NOMO-1 treated with DMSO at 0.1 percent for 48 hours (cell line): ENCODE results near the gene SPDYE16.
A peak's percentile ranks its signal among the peaks of the same experiment; 100 is the strongest.
"Not testable (repeated sequence)": the region's sequence is repeated elsewhere in the genome, so short reads cannot be mapped to it uniquely, and the experiment has no call there.

ENCODE experiments used
- DNase-seq: peaks from one replicate; lab custom pipeline; 2025; ENCODE audit not compliant: unreplicated experiment; lab: John Stamatoyannopoulos, UW

Gene SPDYE16

GRCh38 chr7:76543197-76543596, at the start of gene SPDYE16:
SPDYE16 (minus strand) TSS chr7:76543297; CDS start chr7:76541459, 1,838 bp downstream.
- not testable (repeated sequence) for DNase-seq

GRCh38 chr7:76592694-76593093, 49.6 kb upstream of the SPDYE16 start:
- DNase-seq = peak; percentile 75

- not testable (repeated sequence) for DNase-seq
Measured at GRCh38 chr7:76591602-76592304, 48.7 kb upstream of the SPDYE16 start.

- not testable (repeated sequence) for DNase-seq
Measured at GRCh38 chr7:76591033-76591432, 47.9 kb upstream of the SPDYE16 start.

- peak; percentile 49 for DNase-seq
Measured at GRCh38 chr7:76588586-76588985, 45.5 kb upstream of the SPDYE16 start.

- DNase-seq = not testable (repeated sequence)
Measured at GRCh38 chr7:76586585-76587315, 43.7 kb upstream of the SPDYE16 start.

GRCh38 chr7:76583636-76584281, 40.7 kb upstream of the SPDYE16 start:
- DNase-seq = not testable (repeated sequence)

- DNase-seq = peak; percentile 42
Measured at GRCh38 chr7:76582848-76583631, 39.9 kb upstream of the SPDYE16 start.

GRCh38 chr7:76575919-76576655, 33.0 kb upstream of the SPDYE16 start:
- DNase-seq = not testable (repeated sequence)

GRCh38 chr7:76575431-76575830, 32.3 kb upstream of the SPDYE16 start:
- not testable (repeated sequence) for DNase-seq

GRCh38 chr7:76572296-76572695, 29.2 kb upstream of the SPDYE16 start:
- not testable (repeated sequence) for DNase-seq

- peak; percentile 96 for DNase-seq
Measured at GRCh38 chr7:76570324-76570775, 27.3 kb upstream of the SPDYE16 start.

- DNase-seq = not testable (repeated sequence)
Measured at GRCh38 chr7:76568742-76569141, 25.6 kb upstream of the SPDYE16 start.

GRCh38 chr7:76567753-76568152, 24.7 kb upstream of the SPDYE16 start:
- DNase-seq = not testable (repeated sequence)

GRCh38 chr7:76567311-76567710, 24.2 kb upstream of the SPDYE16 start:
- not testable (repeated sequence) for DNase-seq

- not testable (repeated sequence) for DNase-seq
Measured at GRCh38 chr7:76565001-76565400, 21.9 kb upstream of the SPDYE16 start.

- DNase-seq = not testable (repeated sequence)
Measured at GRCh38 chr7:76561342-76561741, 18.2 kb upstream of the SPDYE16 start.

GRCh38 chr7:76560157-76560556, 17.1 kb upstream of the SPDYE16 start:
- not testable (repeated sequence) for DNase-seq

- DNase-seq = not testable (repeated sequence)
Measured at GRCh38 chr7:76559685-76560084, 16.6 kb upstream of the SPDYE16 start.

- not testable (repeated sequence) for DNase-seq
Measured at GRCh38 chr7:76551992-76552391, 8.9 kb upstream of the SPDYE16 start.
